HG03095 (cell line): Measurements from ENCODE around the gene EDEM1.
"Not testable (repeated sequence)": the region's sequence is repeated elsewhere in the genome, so short reads cannot be mapped to it uniquely, and the experiment has no call there.

Source experiments
- ATAC-seq: cut with Tn5 transposase; IDR thresholded peaks from one replicate; pipeline ENCODE4 v1.9.1; 2021; ENCODE audit warnings: moderate library complexity; ENCODE audit not compliant: unreplicated experiment

EDEM1 gene

GRCh38 chr3:5227812-5228211 is 40.3 kb downstream of the EDEM1 start:
- ATAC-seq, result no peak

DNA sequence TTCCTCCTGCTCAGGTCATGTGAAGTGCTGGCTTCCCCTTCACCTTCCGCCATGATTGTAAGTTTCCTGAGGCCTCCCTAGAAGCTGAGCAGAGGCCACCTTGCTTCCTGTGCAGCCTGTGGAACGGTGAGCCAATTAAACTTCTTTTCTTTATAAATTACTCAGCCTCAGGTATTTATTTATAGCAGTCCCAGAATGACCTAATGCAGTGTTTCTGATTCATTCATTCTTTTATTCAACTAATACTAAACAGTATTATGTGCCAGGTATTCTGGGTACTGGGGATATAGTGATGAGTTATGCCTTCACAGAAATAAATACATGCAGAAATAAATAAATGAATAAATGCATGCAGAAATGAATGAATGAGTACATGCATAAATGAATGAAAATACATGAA is 41.9 kb downstream of the EDEM1 start:
- no peak for ATAC-seq

DNA sequence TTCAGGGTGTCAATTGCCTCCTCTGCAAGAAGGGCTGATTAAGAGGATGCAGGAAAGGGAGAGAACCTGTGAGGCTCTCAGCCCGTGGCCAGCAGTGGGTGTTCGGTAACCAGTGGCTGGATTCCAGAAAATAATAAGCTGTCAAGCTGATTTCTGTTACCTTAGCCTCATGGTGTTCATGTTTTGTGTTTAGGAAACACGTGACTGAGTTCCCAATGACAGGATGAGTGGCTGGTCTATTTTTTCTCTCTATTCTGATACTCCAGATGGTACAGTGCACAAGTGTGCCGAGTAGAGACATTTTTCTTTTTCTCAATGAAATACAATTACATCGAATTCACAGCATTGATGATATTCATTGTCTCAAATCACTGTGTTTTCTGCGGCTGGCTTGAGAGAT is 43.6 kb downstream of the EDEM1 start:
- ATAC-seq, result no peak

GRCh38 chr3:5231487-5231886 is 44.0 kb downstream of the EDEM1 start:
- no peak for ATAC-seq

GRCh38 chr3:5232570-5232969 is 45.1 kb downstream of the EDEM1 start:
- ATAC-seq, result no peak

- ATAC-seq, result no peak
These were observed 45.5 kb downstream of the EDEM1 start for GRCh38 chr3:5233026-5233425.

DNA sequence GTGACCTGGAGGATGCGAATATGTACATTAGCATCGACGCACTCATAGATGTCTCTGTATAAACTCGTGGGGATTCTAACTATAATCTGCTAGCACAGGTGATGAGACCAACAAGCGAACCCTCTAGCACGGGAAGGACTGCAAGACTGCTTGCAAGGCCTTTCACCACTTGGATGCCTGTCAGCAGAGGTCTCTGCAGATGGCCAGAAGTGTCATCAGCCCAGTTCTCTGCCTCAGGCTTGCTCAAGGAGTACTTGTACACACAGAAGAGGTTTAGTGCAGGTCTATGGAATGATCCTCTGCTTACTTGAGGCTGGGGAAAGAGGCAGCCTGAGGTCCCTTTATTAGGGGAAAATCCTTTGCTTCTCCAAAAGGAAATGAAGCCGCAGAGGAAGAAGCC is 48.1 kb downstream of the EDEM1 start:
- ATAC-seq, result no peak

- ATAC-seq, result no peak
These were observed 51.0 kb downstream of the EDEM1 start for GRCh38 chr3:5238545-5238944.

DNA sequence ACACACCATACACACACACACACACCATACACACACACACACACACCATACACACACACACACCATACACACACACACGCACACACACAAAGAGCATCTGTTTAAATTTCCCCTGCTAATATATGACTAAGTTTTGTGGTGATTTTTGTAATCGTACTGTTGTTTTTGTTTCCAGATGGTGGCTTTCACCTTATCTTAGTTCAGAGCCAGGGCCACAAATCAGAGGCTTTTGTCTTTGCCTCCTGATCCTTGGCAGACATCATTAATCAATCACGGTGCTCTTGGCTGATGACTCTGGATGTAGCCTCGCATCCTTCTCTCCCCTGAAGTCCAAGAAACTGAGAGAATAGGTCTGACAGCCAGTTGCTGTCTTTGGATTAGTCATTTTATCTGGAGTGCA is 52.1 kb downstream of the EDEM1 start:
- no peak for ATAC-seq

- no peak for ATAC-seq
These were observed 53.2 kb downstream of the EDEM1 start for GRCh38 chr3:5240740-5241139.

GRCh38 chr3:5242785-5243184 is 55.3 kb downstream of the EDEM1 start:
- not testable (repeated sequence) for ATAC-seq

- no peak for ATAC-seq
These were observed 58.4 kb downstream of the EDEM1 start for GRCh38 chr3:5245927-5246326.

- no peak for ATAC-seq
These were observed 61.3 kb downstream of the EDEM1 start for GRCh38 chr3:5248822-5249221.

DNA sequence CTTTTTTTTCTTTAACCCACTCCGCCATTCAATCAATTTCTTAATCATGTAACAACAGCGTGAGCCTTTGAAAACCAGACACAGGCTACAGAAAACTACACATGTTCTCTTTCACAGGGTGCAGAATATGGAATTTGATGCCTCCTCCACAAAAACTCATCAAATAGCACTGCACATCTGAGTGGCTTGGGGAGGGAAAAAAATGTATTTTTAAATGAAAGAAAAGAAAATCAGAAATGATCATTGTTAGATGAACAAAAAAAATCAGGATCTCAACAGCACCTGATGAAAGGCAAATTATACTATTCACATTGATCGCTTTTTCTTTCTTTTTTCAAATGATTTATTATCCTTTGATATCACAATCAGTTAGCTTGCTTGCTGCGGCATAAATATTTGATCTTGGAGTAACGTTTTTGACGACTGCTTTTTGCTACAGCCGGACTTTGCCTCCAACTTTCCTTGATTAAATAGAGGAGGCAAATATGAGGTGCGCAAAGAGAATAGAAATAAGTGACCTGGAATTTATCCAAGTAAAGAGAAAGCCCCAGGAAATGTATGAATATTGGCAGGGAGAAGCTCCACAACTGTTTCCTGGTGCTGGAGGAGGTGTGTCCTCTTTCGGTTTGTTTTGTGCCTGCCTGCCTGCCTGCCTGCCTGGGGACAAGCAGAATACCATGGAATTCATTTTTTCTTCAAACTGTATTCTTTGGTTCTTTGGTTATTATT is 63.1 kb downstream of the EDEM1 start:
- ATAC-seq, result no peak

- no peak for ATAC-seq
These were observed 63.7 kb downstream of the EDEM1 start for GRCh38 chr3:5251196-5251583.

GRCh38 chr3:5252131-5252530 is 64.6 kb downstream of the EDEM1 start:
- ATAC-seq, result no peak

GRCh38 chr3:5254281-5255048 is 67.0 kb downstream of the EDEM1 start:
- no peak for ATAC-seq

DNA sequence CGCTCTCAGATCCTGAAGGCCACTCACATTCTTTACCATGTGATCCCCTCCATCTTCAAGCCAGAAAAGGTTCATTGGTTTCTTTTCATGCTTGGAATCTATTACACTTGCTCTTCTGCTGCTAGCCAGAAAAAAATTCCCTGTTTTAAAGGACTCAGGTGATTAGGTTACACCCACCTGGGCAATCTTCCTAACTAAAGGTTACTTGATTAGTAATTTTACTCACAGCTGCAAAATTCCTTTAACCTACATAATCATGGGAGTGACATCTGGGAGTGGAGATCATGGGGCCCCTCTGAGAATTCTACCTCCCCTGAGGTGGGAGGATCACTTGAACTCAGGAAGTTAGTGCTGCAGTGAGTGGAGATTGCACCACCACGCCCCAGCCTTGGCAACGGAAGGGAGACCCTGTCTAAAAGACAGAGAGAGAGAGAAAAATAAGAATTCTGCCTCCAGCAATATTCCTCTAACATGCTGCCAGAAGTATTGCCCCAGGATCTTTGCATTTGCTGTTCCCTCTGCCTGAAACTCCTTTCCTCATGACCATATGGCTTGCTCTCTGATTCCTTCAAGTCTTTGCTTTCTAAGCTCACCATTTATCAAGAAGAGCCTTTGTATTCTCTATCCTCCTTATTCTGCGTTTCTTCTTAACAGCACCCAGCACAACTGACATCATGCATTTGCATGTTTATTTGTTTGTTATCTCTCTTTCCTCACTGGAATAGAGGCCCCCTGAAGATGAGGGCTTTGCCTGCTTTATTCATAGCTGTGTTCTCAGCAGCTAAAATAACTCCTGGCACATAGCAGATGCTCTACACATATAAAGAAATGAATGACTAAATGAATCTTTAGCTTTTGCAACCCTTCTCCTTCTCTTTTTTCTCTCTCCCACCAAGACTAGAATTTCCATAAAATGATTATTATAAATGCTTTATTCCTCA is 68.2 kb downstream of the EDEM1 start:
- no peak for ATAC-seq

GRCh38 chr3:5258526-5258925 is 71.0 kb downstream of the EDEM1 start:
- no peak for ATAC-seq

DNA sequence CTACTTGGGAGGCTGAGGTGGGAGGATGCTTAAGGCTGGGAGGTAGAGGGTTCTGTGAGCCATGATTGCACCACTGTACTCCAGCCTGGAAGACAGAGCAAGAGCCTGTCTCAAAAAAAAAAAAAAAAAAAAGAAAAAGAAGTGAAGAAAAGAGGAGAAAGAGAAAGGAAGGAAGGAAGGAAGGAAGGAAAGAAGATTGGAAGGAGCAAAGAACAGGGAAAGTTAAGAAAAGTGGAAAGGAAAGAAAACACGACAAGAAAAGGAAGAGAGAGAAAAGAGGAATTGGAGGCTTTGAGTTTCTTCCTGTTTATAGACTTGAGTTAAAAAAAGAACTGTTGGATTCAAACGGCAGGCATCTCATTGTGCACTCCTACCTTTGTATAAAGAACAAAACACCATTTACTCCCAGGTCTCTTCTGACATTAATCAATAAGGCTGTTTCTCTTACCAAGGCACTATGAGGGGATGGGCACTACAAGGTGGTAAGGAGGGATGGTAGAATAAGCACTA is 73.5 kb downstream of the EDEM1 start:
- ATAC-seq, result no peak

DNA sequence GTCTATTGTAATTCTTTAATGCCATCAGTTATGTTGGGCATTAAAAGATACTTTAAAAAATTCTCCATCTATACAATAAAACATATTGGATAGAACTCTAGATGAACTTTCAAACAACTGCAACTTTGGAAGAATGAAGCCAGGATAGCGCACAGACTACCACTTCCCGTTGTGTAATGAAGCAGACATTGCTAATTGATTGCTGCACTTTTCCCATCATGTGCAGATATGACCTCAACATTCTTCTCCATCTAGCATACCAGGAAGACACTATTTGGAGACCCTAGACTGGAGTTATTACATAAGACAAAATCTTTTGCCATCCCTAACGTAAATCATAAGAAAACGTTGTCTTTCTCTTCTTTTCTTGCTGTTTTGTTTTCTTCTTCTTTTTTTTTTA is 75.0 kb downstream of the EDEM1 start:
- no peak for ATAC-seq
